Measurements from ENCODE around the gene OR5AU1. TPM values are rescaled to one million over a fixed set of nuclear protein-coding genes. Genes with fewer than 3 reads are reported as not detected.
A peak's percentile ranks its signal among the peaks of the same experiment; 100 is the strongest.

The OR5AU1 gene
- total RNA-seq, 1 experiment from 2014 or later, result not detected

GRCh38 chr14:21203470-21204166 lies 47.8 kb upstream of the OR5AU1 start:
- TF ChIP-seq POLR2A (IDR thresholded peaks at IDR 0.05; ENCODE audit: borderline replicate concordance, extremely low read depth, insufficient read depth, insufficient read length) (no peak), POLR2AphosphoS5 (IDR thresholded peaks at IDR 0.05; ENCODE audit: low read depth, low read length) (peak; percentile 36; the same call in 1 of the 2 replicates)
- peaks cover 56% of the 10 kb centered on the region for H4K20me1 ChIP-seq (ENCODE audit: insufficient read depth)
- H3K9me2 ChIP-seq (ENCODE audit: insufficient read depth), result no peaks in the 10 kb centered on the region
- POLR2A ChIA-PET, result no interaction called here
- H3K4me2 ChIP-seq (ENCODE audit: low read length), result no peak overlapping the region
- H3K9ac ChIP-seq (ENCODE audit: low read length), result no peak overlapping the region
- H3K9me3 ChIP-seq (ENCODE audit: control insufficient read depth in 1 of 2, insufficient read depth in 1 of 2, low read depth in 1 of 2, low read length in 2 of 2), result no peaks in the 10 kb centered on the region
- no peak overlapping the region for H3K4me3 ChIP-seq (replicated peaks in 1 of 2; ENCODE audit: low read depth in 1 of 2, low read length in 2 of 2)
- H3K4me1 ChIP-seq (ENCODE audit: control insufficient read depth in 1 of 2, insufficient read depth in 2 of 2, low read length in 2 of 2), result no peaks in the 10 kb centered on the region
- CTCF ChIA-PET, result interaction anchor here (1.7 kb wide), 1 partner anchor 189 kb away, joined by 3 read pairs; no protein-coding TSS in a partner anchor
- H2AFZ ChIP-seq (ENCODE audit: low read depth, low read length, poor library complexity, severe bottlenecking), result no peak overlapping the region
- ATAC-seq (peak; percentile 17; the same call in 1 of the 2 replicates), DNase-seq (ENCODE audit: low read depth, low spot score) (no peak)
- H3K27me3 ChIP-seq (ENCODE audit: insufficient read depth, low read length), result no peaks in the 10 kb centered on the region
- RAD21 ChIA-PET (ENCODE audit: low non-redundant PET in 1 of 2, low total read pairs in 2 of 2, uncharacterized antibody in 2 of 2, unreplicated experiment in 2 of 2), result no interaction called here
- H3K79me2 ChIP-seq (ENCODE audit: insufficient read depth, low read length), result peaks cover 24% of the 10 kb centered on the region
- H3K36me3 ChIP-seq (ENCODE audit: control insufficient read depth in 1 of 2, insufficient read depth in 2 of 2, low read length in 2 of 2), result peaks cover 30 to 45% of the 10 kb centered on the region in 2 experiments
- no TSS peak for BruUV-seq (replicated peaks)
- intact Hi-C loops (cut with micrococcal nuclease), result no loop called here
- no peak overlapping the region for H3K27ac ChIP-seq (ENCODE audit: low read depth, low read length)

DNA sequence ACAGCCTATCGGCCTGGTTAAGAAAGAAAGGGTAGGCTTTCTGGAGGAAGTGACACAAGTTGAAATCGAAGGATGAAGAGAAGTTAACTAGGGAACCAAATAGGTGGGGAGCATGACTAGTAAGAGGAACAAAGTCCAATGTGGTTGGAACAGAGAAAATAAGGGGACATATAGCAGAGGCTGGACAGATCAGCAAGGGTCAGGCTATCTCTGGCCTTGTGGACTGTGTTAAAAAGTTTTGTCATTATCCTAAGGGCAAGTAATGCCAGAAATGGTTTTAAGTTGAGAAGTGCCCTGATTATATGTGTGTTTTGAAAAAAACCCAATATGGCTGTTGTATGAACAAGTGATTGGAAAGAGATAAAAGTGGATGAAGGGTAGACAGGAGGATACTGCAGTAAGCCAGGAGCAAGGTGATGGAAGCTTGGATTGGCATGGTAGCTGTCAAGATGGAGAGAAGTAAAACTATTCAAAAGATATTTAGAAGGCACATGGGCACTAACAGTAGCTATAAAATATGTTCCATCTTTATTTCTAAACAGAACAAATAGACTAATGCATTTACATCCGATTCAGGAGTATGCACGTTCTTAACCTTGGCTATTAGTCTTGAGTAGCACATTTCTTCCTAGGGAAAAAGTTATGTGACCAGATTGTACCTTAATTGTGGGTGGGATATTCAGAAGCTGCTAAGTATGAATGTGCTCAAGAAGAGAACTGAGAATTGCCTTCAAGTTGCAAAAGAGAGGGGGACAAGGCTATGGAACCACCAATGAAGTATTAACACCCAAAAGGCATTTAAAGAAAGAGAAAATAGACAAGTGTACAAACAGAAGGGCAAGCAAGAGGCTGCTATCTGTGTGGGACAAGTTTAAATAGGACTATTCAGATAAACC lies 46.8 kb upstream of the OR5AU1 start:
- Histone ChIP-seq H4K20me1 (ENCODE audit: insufficient read depth) (peaks cover 47% of the 10 kb centered on the region), H3K4me1 (ENCODE audit: control insufficient read depth in 1 of 2, insufficient read depth in 2 of 2, low read length in 2 of 2) (no peaks in the 10 kb centered on the region), H3K4me3 (replicated peaks in 1 of 2; ENCODE audit: low read depth in 1 of 2, low read length in 2 of 2) (no peak overlapping the region), H3K4me2 (ENCODE audit: low read length) (no peak overlapping the region), H3K9me3 (ENCODE audit: control insufficient read depth in 1 of 2, insufficient read depth in 1 of 2, low read depth in 1 of 2, low read length in 2 of 2) (no peaks in the 10 kb centered on the region), H3K9me2 (ENCODE audit: insufficient read depth) (no peaks in the 10 kb centered on the region), H3K27me3 (ENCODE audit: insufficient read depth, low read length) (no peaks in the 10 kb centered on the region), H3K79me2 (ENCODE audit: insufficient read depth, low read length) (peaks cover 16% of the 10 kb centered on the region), H3K27ac (ENCODE audit: low read depth, low read length) (no peak overlapping the region), H3K9ac (ENCODE audit: low read length) (no peak overlapping the region), H3K36me3 (ENCODE audit: control insufficient read depth in 1 of 2, insufficient read depth in 2 of 2, low read length in 2 of 2) (peaks cover 21 to 36% of the 10 kb centered on the region in 2 experiments), H2AFZ (ENCODE audit: low read depth, low read length, poor library complexity, severe bottlenecking) (no peak overlapping the region)
- intact Hi-C loops (cut with micrococcal nuclease), result no loop called here
- POLR2A ChIA-PET, result no interaction called here
- no peak for DNase-seq (ENCODE audit: low read depth, low spot score)
- no peak for ATAC-seq
- no TSS peak for BruUV-seq (replicated peaks)
- TF ChIP-seq RAD21 (IDR thresholded peaks at IDR 0.05; ENCODE audit: low read depth), result no peak
- TF ChIP-seq SRF (IDR thresholded peaks at IDR 0.05; ENCODE audit: low read depth), result no peak
- CTCF ChIA-PET, result interaction anchor here (1.7 kb wide), 1 partner anchor 188 kb away, joined by 3 read pairs; no protein-coding TSS in a partner anchor
- RAD21 ChIA-PET (ENCODE audit: low non-redundant PET in 1 of 2, low total read pairs in 2 of 2, uncharacterized antibody in 2 of 2, unreplicated experiment in 2 of 2), result no interaction called here

All from HCT116 (cell line).